HG03039 (cell line): ENCODE measurements around the gene ABCG1.

Source experiments
- ATAC-seq: cut with Tn5 transposase; IDR thresholded peaks from one replicate; pipeline ENCODE4 v1.9.1; 2021; ENCODE audit warnings: mild to moderate bottlenecking, moderate library complexity; ENCODE audit not compliant: unreplicated experiment

ABCG1 gene

GRCh38 chr21:42231756-42232155 is 12.8 kb downstream of the ABCG1 start:
- no peak for ATAC-seq

GRCh38 chr21:42232176-42232825 is 13.4 kb downstream of the ABCG1 start:
- no peak for ATAC-seq

GRCh38 chr21:42233067-42233961 is 14.4 kb downstream of the ABCG1 start:
- ATAC-seq, result no peak

- no peak for ATAC-seq
Observed at GRCh38 chr21:42234041-42234440, 15.1 kb downstream of the ABCG1 start.

GRCh38 chr21:42234464-42235241 is 15.7 kb downstream of the ABCG1 start:
- ATAC-seq, result no peak

- no peak for ATAC-seq
Observed at GRCh38 chr21:42235593-42235992, 16.7 kb downstream of the ABCG1 start.

GRCh38 chr21:42236014-42236413 is 17.1 kb downstream of the ABCG1 start:
- ATAC-seq, result no peak

- no peak for ATAC-seq
Observed at GRCh38 chr21:42236693-42237092, 17.8 kb downstream of the ABCG1 start.

- ATAC-seq, result no peak
Observed at GRCh38 chr21:42237161-42237560, 18.2 kb downstream of the ABCG1 start.

- no peak for ATAC-seq
Observed at GRCh38 chr21:42237577-42237976, 18.6 kb downstream of the ABCG1 start.

- ATAC-seq, result no peak
Observed at GRCh38 chr21:42238185-42238934, 19.4 kb downstream of the ABCG1 start.

GRCh38 chr21:42239556-42239955 is 20.6 kb downstream of the ABCG1 start:
- no peak for ATAC-seq

- no peak for ATAC-seq
Observed at GRCh38 chr21:42239973-42240372, 21.0 kb downstream of the ABCG1 start.

- ATAC-seq, result no peak
Observed at GRCh38 chr21:42242611-42243010, 23.7 kb downstream of the ABCG1 start.

- ATAC-seq, result no peak
Observed at GRCh38 chr21:42243026-42243425, 24.1 kb downstream of the ABCG1 start.

- no peak for ATAC-seq
Observed at GRCh38 chr21:42245331-42246193, 26.6 kb downstream of the ABCG1 start.

- ATAC-seq, result no peak
Observed at GRCh38 chr21:42247716-42248115, 28.8 kb downstream of the ABCG1 start.

GRCh38 chr21:42248241-42248640 is 29.3 kb downstream of the ABCG1 start:
- ATAC-seq, result no peak

- ATAC-seq, result peak; percentile 73
Observed at GRCh38 chr21:42248783-42249597, 30.1 kb downstream of the ABCG1 start.
